RCC 7860 (cell line): ENCODE measurements around the gene HCST.
A peak's percentile ranks its signal among the peaks of the same experiment; 100 is the strongest.
"Not testable (repeated sequence)": the region's sequence is repeated elsewhere in the genome, so short reads cannot be mapped to it uniquely, and the experiment has no call there.

Experiments
- DNase-seq: peaks from one replicate; pipeline ENCODE4 v3.0.0-alpha.2; 2015; ENCODE audit warnings: low spot score
- FAIRE-seq: peaks from 2 replicates; lab custom pipeline; 2012; peaks lifted over from hg19 to GRCh38; lab: Jason Lieb, UNC

The HCST gene

DNA sequence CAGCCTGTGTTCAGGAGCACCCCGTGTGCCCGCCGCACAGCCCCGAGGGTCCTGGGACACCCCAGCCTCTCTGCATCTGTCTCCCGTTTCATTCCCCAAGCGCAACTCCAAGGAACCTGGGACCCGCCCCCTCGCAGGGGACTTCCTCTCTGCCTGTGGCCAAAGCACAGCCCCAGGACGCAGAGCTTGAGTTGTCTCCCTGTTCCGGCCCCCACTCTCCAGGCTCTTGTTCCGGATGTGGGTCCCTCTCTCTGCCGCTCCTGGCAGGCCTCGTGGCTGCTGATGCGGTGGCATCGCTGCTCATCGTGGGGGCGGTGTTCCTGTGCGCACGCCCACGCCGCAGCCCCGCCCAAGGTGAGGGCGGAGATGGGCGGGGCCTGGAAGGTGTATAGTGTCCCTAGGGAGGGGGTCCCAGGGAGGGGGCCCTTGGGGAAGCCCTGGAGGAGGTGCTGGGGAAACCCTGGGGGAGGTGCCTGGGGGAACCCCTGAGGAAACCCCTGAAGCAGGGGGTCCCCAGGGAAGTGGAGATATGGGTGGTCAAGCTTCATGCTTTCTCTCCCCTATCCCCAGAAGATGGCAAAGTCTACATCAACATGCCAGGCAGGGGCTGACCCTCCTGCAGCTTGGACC, 1.3 kb downstream of the HCST start:
- FAIRE-seq (no peak), DNase-seq (peak; percentile 69)

DNA sequence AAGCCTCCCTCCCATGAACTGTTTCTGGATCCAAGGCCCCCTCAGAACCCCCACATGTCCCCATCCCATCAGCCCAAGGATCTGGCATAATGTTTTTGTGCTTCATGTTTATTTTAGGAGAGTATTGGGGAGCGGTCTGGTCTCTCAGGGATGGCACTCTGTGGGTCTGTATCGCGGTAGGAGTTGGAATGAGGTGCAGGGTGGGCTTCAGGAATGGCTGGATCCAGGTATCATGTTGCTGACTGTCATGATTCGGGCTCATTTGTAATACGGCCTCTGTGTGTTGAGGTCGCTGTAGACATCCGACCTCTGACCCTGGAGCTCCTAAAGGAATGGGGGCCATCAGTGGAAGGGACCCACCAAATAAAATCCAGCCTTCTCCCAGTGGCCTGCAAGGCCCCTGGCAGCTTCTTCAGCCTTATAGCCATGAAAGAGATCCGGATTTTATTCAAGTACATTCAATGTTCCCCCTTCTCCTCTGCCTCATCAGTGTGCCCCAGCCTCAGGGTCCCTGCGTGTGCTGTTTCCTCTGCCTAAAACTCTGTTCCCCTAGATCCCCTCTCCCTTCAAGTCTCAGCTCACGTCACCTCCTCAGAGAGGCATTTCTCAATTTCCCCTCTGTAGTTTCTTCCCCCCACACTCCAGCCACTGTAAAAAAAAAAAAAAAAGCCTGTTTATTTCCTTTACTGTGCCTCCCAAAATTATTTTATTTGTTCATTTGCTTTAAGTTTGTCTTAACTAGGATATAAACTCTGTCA, 2.2 kb downstream of the HCST start:
- no peak for FAIRE-seq
- DNase-seq: no peak

GRCh38 chr19:35905178-35905727, 2.9 kb downstream of the HCST start:
- no peak for FAIRE-seq
- no peak for DNase-seq

- DNase-seq (no peak), FAIRE-seq (no peak)
Measured at GRCh38 chr19:35907377-35907745, 5.0 kb downstream of the HCST start.

GRCh38 chr19:35908010-35908441, 5.7 kb downstream of the HCST start, which contains the start of gene TYROBP:
TSS of gene TYROBP (minus strand) at chr19:35908295. CDS start at chr19:35908228, 67 bp downstream.
- FAIRE-seq: no peak

GRCh38 chr19:35908973-35909683, 6.8 kb downstream of the HCST start:
- no peak for FAIRE-seq
- no peak for DNase-seq

More at GRCh38 chr19:35908010-35908441, 5.7 kb downstream of the HCST start, which contains the start of gene TYROBP:
- DNase-seq: no peak

- FAIRE-seq: no peak
Measured at GRCh38 chr19:35909684-35910035, 7.3 kb downstream of the HCST start.

GRCh38 chr19:35910355-35910754, 8.0 kb downstream of the HCST start:
- not testable (repeated sequence) for FAIRE-seq, DNase-seq

More at GRCh38 chr19:35909684-35910035, 7.3 kb downstream of the HCST start:
- no peak for DNase-seq

DNA sequence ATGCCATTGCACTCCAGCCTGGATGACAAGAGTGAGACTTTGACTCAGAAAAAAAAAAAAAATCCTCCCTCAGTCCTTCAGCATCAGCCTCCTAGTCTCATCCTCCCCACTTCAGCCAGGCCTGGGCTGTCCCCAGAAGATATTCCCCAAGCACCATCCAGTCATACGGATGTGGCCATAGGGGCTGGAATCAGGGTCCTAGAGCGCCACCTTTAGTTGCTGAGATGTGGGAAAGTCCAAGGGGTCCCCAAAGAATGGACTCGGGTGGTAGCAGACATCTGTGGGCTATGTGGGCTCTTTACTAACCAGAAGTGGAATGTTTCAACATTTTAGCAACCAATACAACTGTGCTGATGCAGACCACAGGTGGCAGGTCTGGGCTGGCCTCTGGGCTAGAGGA, 8.8 kb downstream of the HCST start:
- DNase-seq (no peak), FAIRE-seq (no peak)

- FAIRE-seq: no peak
- peak; percentile 51 for DNase-seq
Measured at GRCh38 chr19:35911790-35912189, 9.5 kb downstream of the HCST start.

DNA sequence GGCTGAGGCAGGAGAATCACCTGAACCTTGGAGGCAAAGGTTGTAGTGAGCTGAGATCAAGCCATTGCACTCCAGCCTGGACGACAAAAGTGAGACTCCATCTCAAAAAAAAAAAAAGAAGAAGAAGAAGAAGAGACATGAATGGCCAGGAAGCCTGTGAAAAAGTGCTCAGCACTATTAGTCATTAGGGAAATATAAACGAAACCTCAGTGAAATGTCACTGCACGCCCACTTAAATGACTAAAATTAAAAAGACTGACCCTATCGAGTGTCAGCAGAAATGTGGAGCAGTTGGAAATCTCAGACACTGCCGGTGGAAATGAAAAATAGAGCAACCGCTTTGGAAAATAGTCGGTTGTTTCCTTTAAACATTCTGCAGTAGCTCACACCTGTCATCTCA, 11.3 kb downstream of the HCST start:
- no peak for DNase-seq
- no peak for FAIRE-seq

DNA sequence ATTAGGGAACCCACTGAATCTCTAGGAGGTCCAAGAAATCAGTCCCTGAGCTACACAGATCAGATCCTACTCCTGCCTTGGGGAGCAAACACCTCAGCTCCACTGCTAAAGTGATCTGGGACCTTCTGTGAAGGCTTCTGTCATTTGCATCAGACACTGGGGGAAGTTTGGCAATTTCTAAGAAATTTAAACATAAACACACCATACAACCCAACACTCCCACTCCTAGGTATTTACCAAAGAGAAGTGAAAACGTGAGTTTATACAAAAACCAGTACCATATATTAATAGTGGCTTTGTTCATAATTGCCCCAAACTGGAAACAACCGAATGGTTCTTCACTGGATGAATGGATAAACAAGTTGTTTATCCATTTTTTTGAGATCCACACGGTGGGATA, 13.1 kb downstream of the HCST start:
- FAIRE-seq: no peak
- no peak for DNase-seq

DNA sequence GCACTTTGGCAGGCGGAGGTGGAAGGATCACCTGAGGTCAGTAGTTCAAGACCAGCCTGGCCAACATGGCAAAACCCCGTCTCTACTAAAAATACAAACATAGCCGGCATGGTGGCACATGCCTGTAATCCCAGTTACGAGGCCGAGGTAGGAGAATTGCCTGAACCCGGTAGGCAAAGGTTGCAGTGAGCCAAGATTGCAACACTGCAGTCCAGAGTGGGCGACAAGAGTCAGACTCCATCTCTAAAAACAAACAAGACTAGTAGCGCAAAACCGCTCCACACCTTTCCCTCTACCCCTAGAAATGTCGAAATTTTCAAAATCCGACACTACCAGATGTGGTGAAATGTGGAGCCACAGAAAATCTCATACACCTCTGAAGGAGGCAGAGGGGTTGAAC, 17.0 kb downstream of the HCST start:
- no peak for DNase-seq
- no peak for FAIRE-seq

DNA sequence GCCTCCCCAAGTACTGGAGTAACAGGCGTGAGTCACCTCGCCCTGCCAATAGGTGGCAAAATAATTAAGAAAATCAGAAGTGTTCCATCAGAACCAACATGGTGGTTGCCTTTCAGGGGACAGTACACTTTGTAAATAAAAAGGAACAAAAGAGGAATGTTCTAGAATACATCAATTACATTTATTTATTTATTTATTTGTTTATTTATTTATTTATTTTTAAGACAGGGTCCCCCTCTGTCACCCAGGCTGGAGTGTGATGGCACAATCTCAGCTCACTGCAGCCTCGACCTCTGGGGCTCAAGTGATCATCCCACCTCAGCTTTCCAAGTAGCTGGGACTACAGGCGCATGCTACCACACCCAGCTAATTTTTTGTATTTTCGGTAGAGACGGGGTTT, 18.7 kb downstream of the HCST start:
- DNase-seq (no peak), FAIRE-seq (no peak)

DNA sequence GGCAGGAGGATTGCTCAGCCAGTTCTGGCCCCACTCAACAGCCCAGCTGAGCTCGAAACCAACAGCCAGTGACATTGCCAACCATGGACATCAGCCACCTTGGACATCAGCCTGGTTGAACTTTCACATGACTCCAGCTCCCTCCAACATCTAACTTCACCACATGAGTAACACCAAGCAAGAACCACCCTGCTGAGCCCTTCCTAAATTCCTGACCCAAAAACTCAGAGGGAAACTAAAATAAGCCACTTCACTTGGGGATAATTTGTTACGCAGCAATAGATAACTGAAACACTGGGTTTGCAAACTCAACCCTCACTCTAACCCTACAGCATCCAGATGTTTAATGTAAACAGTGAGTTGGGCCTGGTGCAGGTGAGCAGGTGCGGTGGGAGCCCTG, 23.2 kb downstream of the HCST start:
- no peak for FAIRE-seq
- no peak for DNase-seq

- FAIRE-seq: no peak
- DNase-seq: no peak
Measured at GRCh38 chr19:35928507-35928906, 26.2 kb downstream of the HCST start.

DNA sequence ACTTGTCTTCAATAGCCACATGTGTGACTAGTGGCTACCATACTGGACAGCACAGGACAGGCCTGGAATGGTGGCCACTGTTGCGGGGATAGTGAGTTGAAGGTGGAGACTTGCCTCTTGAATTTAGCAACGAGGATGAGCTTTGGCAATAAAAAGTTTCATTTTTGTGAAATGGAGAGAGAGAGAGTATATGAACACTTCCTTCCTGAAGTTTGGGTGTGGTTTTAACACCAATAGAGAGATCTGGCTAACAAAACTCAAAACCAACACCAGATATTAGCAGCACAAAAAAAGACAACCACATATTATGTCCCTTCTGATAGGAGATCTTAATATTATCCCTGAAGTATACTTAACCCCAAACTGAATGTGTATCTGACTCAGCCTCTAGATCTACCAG, 27.5 kb downstream of the HCST start:
- DNase-seq (no peak), FAIRE-seq (no peak)

GRCh38 chr19:35931161-35931873, 29.0 kb downstream of the HCST start:
- DNase-seq (peak; percentile 97), FAIRE-seq (peak; percentile 74)

DNA sequence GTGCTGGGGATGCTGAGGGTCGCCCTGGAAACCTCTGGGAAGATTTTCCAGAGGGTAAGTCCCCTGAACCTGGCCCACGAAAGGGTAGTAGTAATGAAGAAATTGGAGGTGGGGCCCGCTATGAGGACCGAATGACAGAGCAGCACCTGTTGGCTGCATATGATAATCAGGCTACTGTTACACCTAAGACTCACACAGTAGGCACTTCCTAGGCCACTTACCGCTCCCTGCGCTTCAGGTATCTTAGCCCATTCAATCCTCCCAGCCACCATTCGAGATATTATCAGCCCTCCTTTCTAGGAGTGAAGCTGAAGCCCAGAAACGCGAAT, 29.5 kb downstream of the HCST start:
- DNase-seq (no peak), FAIRE-seq (no peak)

GRCh38 chr19:35932291-35932936, 30.1 kb downstream of the HCST start:
- FAIRE-seq: no peak
- no peak for DNase-seq
